ENCODE measurements around the gene NSUN6.
A peak's percentile ranks its signal among the peaks of the same experiment; 100 is the strongest.
"Not testable (repeated sequence)": the region's sequence is repeated elsewhere in the genome, so short reads cannot be mapped to it uniquely, and the experiment has no call there.

Gene NSUN6

DNA sequence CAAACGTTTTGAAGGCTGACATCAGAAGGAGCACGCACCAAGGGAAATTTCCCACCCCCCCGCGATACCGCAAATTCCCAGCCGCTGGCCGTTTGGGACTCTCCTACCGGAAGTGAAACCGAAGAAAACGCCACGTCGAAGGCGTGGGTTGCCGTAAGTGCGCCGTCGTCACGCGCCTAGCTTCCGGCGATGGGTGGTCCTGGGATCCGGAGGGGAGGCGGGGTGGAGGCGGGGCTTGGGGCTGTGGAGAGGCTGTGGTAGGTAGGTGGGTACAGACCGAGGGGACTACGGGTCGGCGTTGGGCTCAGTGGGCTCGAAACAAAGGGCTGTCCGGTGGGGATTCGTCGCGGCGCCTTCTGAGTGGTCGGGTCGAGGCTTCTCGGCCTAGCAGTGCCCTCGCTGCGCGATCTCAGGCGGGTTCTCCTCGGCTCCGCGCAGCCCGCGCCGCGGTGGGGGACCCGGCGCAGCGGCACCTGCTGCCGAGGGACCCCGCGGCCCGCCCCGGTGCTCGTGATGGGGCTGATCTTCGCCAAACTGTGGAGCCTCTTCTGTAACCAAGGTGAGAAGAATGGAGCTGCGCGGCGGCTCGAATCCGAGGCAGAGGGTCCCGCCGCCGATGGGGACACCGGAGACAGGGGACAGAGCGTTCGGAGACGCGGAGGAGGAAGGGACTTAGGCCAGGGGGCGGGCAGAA, 7.9 kb upstream of the NSUN6 start, which contains the start of gene ARL5B:
TSS of gene ARL5B (plus strand) at position 307 of the 694 bp plus-strand sequence. CDS start at position 514, 207 bp downstream.
- DNase-seq, result peak; percentile 95

DNA sequence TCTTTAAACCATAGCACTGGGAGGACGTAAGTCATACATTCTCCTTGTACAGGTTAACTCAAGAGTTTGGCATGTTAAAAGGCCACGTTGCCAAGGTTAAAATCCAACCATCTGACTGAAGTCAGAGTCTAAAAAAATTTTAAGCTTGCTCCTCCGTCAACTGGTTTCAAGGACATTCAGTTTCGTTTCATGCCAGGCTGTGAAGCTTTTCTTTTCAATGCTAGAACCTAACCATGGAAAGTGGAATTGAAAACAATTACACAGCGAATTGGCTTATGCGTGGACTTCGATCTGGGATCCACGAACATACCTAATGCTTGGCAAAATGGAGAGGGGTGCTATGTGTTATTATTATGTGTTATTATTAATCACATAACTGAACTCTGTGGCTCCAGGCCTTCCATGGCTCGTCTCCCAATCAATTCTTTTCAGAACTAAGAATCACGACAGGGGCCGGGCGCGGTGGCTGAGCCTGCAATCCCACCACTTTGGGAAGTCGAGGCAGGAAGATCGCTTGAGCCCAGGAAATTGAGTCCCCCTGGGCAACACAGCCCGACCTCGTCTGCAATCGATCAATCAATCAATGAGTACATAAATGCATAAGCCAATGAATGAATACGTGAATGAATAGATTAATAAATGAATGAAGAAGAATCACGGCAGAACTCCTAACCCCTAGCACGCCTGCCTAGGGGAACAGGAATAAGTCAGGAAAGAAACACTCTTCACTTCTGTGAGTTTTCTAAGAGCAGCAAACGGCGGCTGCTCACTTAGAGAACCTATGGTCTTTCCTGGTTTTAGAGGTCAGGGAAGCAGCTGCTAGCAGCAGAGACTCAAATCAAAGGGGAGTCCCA, 7.1 kb upstream of the NSUN6 start:
- DNase-seq, result peak; percentile 1

DNA sequence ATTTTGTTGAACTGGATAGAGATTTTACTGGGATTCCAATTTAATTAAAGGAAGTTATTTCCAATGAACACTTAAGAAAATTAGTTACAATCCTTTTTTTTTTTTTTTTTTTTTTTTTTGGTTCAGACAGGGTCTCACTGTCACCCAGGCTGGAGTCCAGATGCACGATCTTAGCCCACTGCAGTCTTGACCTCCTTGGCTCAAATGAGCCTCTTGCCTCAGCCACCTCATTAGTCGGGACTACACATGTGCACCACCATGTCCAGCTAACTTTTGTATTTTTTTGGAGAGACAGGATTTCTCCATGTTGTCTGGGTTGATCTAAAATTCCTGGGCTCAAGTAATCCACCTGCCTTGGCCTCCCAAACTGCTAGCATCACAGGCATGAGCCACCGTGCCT, 5.3 kb upstream of the NSUN6 start:
- DNase-seq, result no peak

DNA sequence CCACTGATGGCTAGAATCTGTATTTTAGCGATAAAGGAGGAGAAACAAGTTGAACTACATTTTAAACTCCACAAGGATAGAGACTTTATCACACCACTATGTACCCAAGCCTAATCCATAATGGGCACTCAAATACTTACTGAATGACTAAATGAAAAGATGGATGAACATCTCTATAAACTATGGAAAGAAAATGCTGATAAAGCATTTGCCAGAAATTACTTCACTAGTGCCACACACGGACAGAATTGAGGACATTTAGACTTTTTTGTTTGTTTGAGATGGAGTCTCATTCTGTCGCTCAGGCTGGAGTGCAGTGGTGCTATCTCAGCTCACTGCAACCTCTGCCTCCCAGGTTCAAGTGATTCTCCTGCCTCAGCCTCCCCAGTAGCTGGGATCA, 1.7 kb upstream of the NSUN6 start:
- no peak for DNase-seq

DNA sequence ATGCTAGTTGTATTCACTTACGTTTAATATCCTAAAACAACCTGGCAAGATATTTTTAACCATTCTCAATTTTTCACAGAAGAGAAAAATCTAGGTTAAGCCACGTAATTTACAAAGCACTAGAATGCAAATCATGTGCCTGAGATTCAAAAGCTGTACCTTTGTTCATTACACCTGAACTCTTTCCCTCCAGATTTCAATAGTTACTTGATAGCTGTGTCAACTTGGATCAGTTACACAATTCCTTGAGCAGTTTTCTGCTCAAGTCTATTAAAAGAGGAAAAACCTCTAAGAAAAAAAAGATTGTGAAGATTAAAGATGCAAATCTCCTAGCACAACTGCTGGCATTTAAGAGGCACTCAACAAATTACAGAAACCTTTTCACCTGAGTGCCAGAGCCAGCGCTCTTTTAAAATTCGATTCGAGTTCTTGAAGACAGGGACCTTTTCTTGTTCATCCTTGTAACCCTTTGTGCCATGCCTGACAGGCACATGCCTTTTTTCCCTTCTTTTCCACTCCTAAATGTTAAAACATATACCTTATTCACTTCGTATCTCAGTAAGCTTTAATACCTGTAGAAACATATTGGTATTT, 886 bp downstream of the NSUN6 start:
- DNase-seq, result peak; percentile 49

DNA sequence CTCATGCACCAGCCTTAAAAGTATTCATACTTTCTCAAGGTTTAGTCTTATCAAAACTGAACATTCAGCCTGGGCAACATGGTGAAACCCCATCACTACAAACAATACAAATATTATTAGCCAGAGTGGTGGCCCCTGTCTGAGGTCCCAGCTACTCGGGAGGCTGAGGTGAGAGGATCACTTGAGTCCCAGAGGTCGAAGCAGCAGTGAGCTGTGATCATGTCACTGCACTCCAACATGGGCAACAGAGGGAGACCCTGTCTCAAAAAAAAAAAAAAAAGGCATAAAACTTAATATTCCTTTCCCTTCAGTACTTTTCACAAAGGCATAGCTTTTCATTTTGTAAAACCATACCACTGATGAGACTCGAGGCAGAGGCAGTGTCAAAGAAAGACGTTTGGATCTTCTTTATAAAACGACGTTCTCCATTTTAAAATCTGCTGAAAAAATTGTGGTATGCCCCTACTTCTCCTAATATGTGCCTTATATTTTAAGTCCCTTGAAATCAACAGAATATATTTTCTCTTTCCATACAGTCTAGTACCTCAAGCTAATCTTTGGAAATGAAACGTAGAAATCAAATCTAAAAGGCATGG, 1.9 kb downstream of the NSUN6 start:
- no peak for DNase-seq

DNA sequence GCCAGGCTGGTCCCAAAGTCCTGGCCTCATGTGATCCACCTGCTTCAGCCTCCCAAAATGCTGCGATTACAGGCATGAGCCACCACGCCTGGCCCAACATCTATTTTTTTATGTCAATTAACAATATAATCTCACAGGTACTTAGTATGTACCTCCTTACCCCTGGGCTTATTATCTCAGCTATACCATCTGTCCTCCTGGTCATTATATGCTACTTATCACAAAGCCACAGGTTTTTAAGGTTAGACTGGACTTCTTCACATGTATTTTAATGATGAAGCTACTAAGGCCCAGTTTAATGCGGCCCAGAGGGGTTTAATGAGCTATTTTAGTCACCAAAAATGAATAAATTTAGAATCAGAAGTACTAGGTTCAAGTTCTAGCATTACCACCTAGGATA, 3.4 kb downstream of the NSUN6 start:
- DNase-seq, result no peak

GRCh38 chr10:18647151-18647550, 4.2 kb downstream of the NSUN6 start:
- DNase-seq, result no peak

DNA sequence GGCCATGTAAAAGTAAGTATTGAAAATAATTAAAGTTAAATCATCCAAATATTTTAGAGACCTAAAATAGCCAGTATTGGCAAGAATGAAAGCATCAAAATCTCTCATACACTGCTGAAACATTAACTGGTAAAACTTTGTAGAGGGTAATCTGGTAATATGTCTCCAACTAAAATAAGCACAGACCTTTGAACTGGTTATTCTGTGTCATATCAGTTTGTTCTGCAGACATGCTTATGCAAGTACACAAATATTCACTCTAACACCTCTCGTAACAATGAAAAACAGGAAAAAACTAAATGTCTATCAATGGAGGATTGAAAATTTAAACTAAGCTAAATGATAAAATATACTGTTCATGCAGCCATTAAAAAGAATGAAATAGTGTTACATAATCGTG, 11.7 kb downstream of the NSUN6 start:
- DNase-seq, result not testable (repeated sequence)

GRCh38 chr10:18637400-18637799, 14.0 kb downstream of the NSUN6 start:
- DNase-seq, result not testable (repeated sequence)

DNA sequence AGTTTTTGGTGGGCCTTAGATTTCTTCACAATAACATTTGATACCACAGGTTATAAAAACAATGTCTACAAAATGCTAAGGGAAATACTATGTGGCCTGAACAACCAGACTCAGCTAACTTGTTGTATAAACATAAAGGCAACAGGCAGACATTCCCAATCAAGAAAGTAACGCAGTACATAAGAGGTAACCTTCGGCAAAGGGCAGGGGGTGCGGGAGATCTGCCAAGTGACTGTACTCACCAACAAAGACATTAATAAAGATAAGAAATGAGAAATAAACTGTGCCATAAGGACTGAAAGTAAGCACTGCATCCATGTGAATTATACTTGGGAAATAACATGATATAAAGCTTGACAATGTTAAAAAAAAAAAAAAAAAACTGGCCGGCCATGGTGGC, 15.4 kb downstream of the NSUN6 start:
- no peak for DNase-seq

DNA sequence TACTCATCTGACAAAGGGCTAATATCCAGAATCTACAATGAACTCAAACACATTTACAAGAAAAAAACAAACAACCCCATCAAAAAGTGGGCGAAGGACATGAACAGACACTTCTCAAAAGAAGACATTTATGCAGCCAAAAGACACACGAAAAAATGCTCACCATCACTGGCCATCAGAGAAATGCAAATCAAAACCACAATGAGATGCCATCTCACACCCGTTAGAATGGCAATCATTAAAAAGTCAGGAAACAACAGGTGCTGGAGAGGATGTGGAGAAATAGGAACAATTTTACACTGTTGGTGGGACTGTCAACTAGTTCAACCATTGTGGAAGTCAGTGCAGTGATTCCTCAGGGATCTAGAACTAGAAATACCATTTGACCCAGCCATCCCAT, 18.9 kb downstream of the NSUN6 start:
- not testable (repeated sequence) for DNase-seq

DNA sequence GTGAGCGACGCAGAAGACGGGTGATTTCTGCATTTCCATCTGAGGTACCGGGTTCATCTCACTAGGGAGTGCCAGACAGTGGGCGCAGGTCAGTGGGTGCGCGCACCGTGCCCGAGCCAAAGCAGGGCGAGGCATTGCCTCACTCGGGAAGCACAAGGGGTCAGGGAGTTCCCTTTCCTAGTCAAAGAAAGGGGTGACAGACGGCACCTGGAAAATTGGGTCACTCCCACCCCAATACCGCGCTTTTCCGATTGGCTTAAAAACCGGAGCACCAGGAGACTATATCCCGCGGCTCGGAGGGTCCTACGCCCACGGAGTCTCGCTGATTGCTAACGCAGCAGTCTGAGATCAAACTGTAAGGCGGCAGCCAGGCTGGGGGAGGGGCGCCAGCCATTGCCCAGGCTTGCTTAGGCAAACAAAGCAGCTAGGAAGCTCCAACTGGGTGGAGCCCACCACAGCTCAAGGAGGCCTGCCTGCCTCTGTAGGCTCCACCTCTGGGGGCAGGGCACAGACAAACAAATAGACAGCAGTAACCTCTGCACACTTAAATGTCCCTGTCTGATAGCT, 23.9 kb downstream of the NSUN6 start:
- peak; percentile 85 for DNase-seq

DNA sequence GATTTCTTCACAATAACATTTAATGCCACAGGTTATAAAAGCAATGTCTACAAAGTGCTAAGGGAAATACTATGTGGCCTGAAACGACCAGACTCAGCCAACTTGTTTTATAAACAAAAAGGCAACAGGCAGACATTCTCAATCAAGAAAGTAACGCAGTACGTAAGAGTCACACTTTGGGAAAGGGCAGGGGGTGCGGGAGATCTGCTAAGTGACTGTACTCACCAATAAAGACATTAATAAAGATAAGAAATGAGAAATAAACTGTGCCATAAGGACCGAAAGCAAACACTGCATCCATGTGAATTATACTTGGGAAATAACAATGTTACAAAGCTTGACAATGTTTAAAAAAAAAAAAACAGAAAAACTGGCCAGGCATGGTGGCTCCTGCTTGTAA, 25.5 kb downstream of the NSUN6 start:
- no peak for DNase-seq

GRCh38 chr10:18623671-18624070, 27.7 kb downstream of the NSUN6 start:
- not testable (repeated sequence) for DNase-seq

GRCh38 chr10:18620856-18621255, 30.5 kb downstream of the NSUN6 start:
- no peak for DNase-seq

DNA sequence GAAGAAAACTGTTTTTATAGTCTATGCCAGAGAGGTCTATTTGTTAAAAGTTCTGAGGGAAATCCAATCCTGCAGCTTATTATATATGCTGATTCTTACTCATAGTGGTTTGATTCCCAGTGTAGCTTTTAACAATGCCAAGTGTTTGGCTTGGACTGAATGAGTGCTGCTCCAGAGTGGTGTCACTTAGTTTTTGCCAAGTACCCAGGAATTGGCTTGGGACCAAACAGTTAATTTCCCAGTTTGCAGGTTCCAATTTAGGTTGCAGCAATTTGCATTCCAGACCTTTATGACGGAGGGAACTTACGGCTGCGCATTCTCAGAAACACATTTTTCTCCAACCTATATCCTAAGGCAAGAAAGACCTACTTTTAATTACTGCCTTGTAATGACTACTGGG, 32.4 kb downstream of the NSUN6 start:
- DNase-seq, result peak; percentile 22

DNA sequence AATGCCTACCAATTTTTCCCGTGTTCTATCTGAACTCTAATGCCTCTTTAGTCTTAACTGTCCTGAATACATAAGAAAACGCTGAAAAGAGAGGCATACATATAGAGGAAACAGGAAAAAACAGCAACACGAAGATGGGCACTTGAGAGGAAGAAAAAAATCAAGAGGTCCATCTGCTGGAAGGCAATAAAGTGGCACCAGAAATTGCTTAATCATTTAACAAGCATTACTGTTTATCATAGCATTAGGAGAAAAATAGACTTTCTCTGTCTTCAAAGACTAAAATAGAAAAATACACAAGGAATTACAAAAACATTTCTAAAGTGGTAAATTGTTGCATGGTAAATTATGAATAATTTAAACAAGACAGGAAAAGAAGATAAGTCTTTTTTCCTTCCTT, 35.0 kb downstream of the NSUN6 start:
- no peak for DNase-seq

DNA sequence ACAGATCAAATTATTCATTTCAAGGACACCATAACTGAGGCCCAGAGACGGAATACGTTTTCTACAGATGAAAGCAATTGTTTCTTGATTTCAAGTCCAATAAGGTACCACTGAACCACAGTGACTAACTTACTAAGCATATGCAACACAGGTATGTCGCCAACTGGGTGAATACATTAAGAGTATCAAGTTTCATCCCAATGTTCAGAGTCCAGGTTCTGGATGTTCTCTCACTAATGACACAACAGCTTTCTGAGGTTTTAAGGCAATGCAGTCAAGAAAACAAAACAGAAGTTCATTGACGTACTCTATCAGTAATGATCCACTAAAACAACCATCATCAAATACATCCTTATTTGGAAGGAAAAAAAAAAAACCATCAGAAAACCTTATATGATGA, 35.8 kb downstream of the NSUN6 start:
- DNase-seq, result peak; percentile 1

GRCh38 chr10:18611168-18611567, 40.2 kb downstream of the NSUN6 start:
- peak; percentile 0 for DNase-seq

GRCh38 chr10:18610517-18610916, 40.9 kb downstream of the NSUN6 start:
- peak; percentile 66 for DNase-seq

- DNase-seq, result no peak
Measured at GRCh38 chr10:18608596-18608995, 42.8 kb downstream of the NSUN6 start.

Data from NCI-H69 (cell line).